HG03571 (cell line): ENCODE results near the gene MED15.

ENCODE experiments used
- ATAC-seq: cut with Tn5 transposase; IDR thresholded peaks from one replicate; pipeline ENCODE4 v1.9.1; 2021; ENCODE audit not compliant: unreplicated experiment

MED15 gene

DNA sequence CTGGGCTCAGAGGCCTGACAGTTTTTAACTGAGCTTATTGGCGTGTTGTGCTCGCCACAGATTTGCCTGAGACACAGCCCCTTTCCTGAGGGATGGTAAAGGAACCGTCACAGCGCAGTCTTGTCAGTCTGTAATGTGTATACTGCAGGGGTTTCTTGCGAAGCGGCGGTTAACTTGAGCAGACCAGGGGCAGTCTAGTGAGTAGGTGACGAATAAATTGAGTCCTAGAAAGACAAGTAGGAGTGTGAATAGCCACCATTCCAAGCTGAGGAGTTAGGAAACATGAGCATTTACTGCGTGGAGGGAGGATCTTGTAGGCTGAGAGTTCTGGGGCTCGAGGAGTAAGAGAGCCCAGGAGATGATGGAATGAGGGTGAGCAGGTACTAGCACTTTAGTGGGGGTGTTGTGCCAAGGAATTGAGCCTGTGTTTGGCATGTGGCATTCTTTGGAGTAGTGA is 1.4 kb downstream of the MED15 start:
- ATAC-seq: no peak

DNA sequence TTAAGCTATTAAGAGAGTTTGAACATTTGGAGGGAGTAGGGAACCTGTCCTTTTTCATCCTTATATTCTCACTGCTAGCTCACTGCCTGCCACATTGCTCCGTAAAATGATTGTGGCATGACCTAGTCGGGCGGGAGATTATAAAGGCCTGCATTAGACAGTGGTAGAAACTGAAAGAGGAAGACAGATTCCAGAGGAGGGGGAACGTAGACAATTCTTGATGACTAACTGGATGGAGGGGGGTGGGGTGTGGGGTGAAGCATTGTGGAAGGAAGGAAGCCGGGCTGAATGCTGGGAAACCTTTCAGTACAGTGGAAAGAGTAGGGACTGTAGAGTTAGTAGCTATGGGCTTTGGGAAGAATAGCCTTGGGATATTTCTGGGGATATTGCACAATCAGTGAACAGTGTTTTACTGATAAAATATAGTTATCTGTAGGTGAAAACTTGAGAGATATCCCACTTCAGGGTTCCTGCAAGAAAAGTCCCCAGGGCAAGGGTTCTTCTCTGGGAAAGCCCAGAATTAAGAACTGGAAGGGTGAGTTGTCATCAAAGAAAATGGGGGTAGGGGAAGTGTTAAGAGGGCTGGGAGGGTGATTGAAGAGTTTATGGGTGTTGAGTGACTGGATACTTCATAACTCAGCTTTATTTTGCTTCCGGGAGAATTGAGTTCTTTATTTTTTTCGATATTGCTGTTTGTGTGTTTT is 2.1 kb downstream of the MED15 start:
- ATAC-seq: no peak

DNA sequence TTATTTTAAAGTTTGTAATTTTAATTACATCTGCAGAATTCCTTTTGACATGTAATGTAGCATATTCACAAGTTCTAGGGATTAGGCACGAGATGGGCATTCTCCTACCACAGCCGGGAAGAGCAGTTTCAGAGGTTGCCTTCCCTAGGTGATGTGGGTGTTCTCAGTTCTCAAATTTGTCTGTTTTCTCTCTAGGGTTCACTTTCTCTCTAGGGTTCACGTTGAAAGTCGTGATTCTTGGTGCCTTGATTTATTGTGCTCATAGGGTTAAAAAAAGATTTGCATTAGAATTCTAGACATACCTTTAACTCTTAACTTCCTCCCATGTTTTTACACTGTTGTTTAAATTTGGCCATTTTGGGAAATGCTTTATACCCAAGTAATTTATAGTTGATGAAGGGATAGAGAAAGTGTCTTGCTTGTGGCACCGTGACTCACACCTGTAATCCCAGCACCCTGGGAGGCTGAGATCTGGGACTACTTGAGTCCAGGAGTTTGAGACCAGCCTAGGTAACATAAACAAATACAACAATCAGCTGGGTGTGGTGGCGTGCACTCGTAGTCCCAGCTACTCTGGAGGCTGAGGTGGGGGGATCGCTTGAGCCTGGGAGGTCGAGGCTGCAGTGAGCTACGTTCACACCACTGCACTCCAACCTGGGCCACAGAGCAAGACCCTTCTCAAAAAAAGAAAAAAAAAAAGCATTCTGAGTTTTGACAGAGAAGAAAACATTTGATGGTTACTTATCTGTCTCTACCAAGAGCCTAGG is 3.6 kb downstream of the MED15 start:
- ATAC-seq: no peak

DNA sequence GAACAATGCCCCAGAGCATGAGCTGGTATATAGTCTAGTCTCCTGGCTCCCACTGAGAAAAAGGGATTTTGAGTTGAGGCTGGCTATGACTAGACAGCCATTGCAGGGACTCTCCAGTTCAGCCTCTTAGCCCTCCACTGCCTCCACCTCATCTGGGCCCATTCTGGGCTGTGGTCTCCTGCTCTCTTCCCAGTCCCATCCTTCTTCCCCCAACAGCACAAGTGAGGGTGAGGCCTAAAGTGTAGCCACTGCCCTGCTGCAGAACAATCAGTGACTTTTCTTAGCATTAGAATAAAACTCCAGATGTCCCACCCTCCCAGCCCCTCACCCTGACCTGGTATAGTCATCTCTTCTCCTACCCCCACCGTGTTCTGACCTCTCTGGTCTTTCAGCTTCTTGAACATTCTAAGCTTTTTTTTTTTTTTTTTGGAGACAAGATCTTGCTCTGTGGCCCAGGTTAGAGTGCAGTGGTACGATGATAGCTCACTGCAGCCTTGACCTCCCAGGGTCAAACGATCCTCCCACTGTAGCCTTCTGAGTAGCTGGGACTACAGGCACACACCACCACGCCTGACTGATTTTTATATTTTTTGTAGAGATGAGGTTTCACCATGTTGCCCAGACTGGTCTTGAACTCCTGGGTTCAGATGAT is 4.3 kb downstream of the MED15 start:
- no peak for ATAC-seq

DNA sequence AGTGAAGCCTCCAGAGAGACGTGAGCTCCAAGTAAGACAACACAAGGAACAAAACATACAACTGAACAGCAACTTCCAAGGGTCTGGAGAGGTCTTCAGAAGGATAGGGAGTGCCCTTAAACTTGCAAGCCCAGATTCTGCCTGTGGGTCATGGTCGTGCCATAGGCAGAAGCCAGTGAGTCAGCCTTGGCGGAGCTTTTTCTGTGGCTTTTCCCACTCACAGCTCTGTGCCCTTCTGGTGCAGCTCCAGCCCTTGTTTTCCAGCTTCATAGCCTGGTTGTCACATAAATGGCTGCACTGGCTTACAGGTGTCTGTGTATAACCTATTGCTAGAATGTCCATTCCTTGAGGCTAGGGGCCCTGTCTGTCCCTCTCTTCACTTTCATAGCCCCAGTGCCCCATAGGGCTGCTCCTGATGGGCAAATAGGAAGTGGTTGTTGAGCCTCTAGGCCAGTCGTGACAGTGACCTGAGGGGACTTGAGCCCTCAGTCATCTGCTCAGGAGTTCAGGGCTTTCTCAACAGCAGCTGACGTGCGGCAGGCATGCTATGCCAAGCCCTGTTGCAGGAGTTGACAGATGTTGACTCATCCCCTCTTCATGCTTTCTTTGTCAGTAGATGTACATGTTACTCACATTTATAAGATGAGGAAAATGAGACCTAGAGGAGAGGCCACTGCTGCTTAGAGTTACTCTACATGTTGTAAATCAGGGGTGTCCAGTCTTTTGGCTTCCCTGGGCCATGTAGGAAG is 7.4 kb downstream of the MED15 start:
- no peak for ATAC-seq

DNA sequence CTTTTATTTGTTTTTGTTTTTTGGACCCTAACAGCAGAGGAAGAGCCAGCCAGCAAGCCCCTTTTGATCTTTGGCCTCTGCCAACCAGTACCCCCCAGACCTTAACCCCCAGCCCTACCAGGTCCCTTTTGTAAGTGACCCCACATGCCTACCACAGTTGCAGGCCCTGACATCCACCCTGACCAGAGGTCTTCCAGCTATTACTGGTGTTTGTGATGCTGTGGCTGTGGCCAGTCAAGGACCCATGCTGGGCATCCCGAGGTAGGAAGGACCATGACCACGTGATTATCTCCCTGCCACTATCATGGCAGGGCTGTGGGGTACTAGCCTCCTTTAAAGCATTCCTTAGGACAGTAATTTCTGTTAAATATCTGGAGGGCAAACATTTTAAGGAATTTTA is 9.0 kb downstream of the MED15 start:
- no peak for ATAC-seq

DNA sequence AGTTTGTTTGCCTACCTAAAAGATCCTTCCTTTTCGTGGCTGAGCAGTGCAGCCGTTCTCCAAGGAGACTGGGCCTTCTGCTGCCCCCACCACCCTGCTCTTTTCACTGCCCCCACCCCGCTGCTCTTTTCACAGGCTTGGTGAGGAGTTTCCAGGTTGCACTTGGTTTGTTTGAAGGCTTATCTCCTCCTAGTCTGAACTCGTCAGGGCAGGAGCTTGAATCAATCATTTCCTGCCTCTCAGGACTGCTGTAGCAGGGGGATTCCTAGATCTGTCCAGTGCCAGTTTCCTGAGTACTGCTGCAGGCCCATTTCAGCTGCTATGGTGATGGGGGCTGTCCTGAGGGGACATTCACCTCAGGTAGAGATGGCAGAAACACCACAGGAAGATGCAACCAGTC is 10.0 kb downstream of the MED15 start:
- no peak for ATAC-seq

DNA sequence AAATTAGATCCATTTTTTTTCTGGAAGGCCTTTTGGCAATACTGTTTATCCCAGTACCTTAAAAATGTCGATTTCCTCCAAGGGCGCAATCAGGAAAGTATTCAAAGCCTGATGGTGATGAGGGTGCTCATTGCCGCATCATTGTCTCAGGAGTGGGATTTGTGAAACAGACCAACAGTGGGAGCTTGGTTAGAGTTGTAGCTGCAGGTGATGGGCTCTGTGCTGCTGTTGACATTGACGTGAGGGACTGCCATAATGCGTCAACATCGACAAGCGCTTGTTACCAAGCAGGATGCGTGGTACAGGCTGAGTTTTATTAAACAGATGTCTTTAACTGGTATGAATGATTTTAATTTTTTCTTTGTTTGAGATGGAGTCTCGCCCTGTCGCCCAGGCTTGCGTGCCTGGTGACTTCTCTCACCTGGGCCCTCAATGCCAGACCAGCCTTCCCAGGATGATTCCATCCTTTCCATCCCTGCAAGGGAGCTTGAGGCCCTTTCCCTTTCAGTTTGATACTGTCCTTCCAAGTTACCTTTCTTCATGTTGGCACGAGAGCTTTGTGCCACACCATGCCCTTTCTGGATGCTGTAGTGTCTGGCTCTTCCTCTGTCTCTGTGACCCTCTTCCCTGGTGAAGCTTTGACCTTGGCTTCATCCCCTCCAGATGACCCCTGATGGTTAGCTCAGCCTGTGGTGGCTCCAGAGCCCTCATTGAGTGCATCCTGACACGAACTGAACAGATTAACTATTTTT is 10.6 kb downstream of the MED15 start:
- ATAC-seq: no peak

DNA sequence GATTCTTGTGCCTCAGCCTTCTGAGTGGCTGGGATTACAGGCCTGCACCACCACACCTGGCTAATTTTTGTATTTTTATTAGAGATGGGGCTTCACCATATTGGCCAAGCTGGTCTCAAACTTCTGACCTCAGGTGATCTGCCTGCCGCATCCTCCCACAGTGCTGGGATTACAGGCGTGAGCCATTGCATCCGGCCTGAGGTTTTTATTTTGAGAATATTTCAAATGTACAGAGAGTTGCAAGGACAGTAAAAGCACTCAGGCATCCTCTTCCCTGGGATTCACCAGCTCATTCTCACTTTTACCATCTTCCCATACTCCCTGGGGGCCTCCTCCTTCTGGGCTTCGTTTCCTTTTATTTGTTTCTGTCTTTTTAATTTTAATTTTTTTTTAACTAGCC is 12.1 kb downstream of the MED15 start:
- no peak for ATAC-seq

DNA sequence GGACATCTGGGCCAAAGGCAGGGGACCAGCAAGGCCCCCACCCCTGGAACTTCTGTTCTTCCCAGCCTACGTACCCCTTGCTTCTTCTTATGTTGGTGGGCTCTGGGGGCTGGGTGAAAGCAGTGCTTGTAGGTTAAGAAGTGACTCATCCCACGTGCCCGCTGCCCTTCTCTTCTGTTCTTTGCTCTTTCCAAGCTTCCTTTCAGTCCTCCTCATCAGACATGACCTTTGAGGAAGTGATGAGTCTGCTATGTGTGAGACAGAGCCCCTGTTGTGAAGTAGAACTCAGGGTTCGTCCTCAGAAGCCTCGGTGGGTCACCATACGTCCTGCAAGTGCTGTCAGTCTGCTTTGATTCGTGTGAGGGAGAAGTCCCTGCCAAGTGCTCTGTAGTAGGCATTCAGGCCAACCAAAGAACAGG is 12.7 kb downstream of the MED15 start:
- ATAC-seq: no peak

DNA sequence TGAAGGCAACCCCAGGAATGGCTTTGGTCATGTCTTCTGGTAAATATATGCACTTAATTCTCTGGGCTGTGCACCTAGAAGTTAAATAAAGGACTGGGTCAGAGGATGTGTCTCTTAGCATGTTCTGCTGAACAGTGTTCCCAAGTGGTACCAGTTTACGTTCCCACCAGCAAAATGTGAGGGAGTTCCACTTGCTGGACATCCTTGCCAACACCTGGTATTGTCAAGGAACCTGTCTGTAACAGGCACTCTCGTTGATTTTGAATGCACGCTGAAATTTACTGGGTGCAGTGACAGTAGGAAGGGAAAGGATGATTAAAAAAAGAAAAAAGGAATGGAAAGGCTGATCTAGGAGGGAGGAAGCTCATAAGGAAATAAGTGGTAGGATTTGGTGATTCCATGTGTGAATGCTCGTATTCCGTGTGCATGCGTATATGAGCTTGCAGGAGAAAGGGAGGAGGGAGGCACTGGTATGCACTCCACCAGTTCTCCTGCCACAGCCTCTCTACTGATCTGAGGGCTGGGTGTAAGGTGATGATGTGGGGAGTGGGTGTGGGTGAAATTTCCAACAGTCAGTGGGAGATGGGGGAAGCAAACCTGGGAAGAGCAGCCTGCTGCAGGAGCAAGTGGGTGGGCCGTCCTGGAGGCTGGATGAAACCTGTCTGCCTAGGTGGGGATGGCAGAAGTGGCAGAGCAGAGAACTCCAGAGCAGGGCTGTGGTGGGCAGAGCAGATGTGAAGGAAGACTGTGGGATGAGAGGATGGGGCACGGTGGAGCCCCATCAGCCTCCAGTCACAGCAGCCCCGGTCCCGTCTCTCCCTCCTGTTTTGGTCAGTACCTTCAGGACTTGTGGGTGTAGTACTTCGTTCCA is 15.0 kb downstream of the MED15 start:
- ATAC-seq: no peak

DNA sequence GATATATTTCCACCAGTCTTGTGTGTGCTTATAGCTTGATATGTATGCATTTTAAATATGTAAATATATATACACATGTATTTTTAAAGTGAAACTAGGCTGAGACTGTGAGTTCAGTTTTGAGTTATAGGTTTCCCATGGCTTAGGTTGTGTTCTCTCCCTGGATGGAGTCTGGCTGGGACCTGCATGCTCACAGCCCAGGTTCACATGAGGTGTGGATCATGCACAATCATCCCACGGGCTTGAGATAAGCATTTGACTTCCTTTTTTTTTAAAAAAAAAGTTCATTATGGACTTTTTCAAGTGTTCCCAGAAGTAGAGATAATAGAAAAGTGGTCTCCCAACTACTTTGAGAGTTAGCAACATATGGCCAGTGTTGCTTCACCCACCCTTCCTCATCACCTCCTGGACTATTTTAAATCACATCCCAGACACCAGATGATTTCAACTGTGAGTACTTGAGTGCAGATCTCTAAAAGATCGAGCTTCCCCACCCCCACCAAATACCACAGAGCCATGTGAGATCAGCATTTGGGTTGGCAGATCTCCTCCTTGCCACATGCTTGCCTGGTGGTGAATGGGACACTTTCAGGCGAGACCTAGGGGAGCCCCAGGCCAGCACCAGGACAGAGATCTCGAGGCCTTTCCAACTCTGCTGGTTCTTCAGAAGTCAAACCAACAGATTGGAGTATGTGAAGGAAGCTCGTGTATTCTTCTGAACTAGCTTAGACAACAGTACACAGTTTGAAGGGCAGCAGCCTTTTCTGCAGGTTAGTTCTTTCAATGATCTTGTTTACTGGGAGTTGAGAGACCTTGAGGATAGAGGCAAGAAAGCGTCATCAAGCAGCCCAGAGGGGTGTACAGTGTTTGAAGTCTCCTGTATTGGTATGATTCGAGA is 15.9 kb downstream of the MED15 start:
- no peak for ATAC-seq

DNA sequence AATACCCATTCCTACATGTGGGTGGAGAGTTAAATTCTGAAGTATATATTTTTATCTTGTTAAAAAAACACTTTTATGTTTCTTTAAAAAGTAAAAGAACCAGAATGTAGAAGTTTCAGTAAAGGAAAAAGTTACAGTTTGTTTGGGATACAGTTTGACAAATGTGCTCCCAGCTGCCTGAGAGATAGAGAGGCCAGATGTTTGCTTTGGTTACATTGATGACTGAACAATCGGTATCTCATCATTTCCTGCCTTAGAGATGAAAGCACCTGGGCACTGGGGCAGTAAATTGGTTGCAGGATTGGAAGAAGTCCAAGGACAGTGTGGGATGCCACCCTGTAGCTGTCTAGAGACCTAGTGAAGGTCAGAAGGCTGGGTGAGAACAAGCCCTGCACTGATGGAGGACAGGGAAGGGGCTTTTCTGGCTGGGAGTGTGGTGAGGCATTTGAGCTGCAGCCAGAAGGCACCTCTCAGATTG is 16.6 kb downstream of the MED15 start:
- no peak for ATAC-seq

DNA sequence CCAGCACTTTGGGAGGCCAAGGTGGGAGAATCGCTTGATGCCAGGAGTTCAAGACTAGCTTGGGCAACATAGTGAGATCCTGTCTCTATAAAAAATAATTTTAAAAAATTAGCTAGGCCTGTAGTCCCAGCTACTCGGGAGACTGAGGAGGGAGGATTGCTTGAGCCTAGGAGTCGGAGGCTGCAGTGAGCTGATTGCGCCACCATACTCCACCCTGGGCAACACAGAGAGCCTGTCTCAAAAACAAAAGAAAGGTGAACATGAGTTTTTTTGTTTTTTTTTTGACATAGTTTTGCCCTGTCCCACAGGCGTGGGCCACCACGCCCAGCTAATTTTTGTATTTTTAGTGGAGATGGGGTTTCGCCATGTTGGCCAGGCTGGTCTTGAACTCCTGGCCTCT is 17.6 kb downstream of the MED15 start:
- no peak for ATAC-seq

DNA sequence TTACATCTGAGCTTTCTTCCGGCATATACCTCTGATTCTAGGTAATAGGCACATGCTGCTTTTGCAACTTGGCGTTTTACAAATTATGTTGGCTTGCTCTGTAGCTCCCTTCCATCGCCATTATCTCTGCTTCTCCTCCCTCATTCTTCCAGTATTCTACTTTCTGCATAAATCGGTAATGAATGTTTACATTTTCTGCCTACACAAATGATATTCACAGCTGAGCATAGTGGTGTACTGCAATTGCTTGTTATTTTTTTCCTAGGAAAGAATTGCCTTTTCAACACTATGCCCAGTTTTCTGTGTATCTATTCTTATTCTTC is 18.9 kb downstream of the MED15 start:
- no peak for ATAC-seq

DNA sequence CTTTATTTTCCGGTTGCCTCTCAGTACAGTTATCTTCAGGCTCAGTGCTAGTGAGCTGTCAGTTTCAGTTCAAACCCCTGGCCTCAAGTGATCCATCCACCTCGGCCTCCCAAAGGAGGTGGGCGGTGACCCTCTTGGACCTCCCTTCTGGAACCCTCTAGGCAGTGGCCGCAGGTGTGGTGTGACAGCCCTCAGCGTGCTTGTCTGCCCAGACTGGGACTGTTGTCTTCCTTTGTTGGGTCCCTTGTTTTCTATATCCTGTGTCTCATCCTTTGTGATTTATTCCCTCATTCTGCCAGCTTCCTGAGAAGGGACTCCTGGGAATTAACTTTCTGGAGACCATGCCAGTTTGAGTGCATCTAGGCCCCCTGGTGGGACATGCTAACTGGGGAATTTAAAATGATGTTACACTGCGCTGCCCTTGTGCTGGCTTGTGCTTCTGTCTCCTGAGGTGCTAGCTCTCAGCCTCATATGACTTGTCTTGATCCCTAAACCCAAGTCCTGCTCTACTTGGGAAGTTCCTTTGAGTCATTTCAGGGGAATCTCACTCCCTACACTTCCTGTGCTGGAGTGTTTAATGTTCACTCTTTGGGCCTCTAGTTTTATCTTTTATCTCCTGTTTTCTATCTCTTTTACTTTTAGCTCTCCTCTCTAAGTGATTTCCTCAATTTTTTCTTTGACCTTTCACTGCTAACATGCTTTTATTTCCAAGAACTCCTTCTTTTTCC is 19.4 kb downstream of the MED15 start:
- no peak for ATAC-seq

DNA sequence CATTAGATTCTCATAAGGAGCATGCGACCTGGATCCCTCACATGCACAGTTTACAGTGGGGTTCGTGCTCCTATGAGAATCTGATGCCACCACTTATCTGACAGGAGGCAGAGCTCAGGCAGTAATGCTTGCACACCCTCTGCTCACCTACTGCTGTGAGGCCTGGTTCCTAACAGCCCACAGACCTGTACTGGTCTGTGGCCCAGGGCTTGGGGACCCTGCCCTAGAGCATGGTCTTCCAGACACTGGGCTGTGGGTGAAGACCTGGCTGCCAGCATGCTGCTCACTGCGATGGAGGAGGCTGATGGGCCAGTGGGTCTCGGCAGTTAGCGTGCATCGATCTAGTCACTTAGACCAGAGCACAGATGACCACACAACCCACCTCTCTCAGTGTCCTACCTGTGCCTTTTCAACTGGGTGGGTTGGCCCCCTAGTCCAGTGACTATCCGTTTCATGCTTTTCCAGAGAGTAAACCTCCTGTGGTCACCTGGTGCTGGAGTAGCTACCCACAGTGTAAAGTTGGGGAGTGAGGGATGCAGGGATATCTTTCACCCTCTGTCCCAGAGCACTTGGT is 21.1 kb downstream of the MED15 start:
- ATAC-seq: no peak
